Parathyroid adenoma (tissue), 2 donors: ENCODE data around the gene TMEM191C.
"Not testable (repeated sequence)": the region's sequence is repeated elsewhere in the genome, so short reads cannot be mapped to it uniquely, and the experiment has no call there.

Experiments
- H2AFZ ChIP-seq: fragments of 300-600 bp; sonication (generic); one replicate; pipeline ENCODE4 v1.7.0; 2017; ENCODE audit warnings: antibody characterized with exemption, mild to moderate bottlenecking
- H3K27ac ChIP-seq: fragments of 300-600 bp; sonication (generic); one replicate; pipeline ENCODE4 v1.7.0; 2017
- H3K27me3 ChIP-seq: fragments of 300-600 bp; sonication (generic); one replicate; pipeline ENCODE4 v1.7.0; 2017; ENCODE audit warnings: low read length; ENCODE audit not compliant: control insufficient read depth, insufficient read depth
- H3K36me3 ChIP-seq: fragments of 300-600 bp; sonication (generic); one replicate; pipeline ENCODE4 v1.7.0; 2017; ENCODE audit warnings: low read length; ENCODE audit not compliant: control insufficient read depth, insufficient read depth
- H3K4me1 ChIP-seq: fragments of 300-600 bp; sonication (generic); one replicate; pipeline ENCODE4 v1.7.0; 2017; ENCODE audit warnings: control low read depth
- H3K4me2 ChIP-seq: fragments of 300-600 bp; sonication (generic); one replicate; pipeline ENCODE4 v1.7.0; 2017; ENCODE audit warnings: low read length
- H3K4me3 ChIP-seq: fragments of 300-600 bp; sonication (generic); one replicate; pipeline ENCODE4 v1.7.0; 2017; ENCODE audit warnings: low read depth, low read length
- H3K79me2 ChIP-seq: fragments of 300-600 bp; sonication (generic); one replicate; pipeline ENCODE4 v1.7.0; 2017; ENCODE audit warnings: control low read depth
- H3K9ac ChIP-seq: fragments of 300-600 bp; sonication (generic); one replicate; pipeline ENCODE4 v1.7.0; 2017; ENCODE audit warnings: mild to moderate bottlenecking
- H3K9me3 ChIP-seq: fragments of 300-600 bp; sonication (generic); one replicate; pipeline ENCODE4 v1.7.0; 2017; ENCODE audit warnings: low read length; ENCODE audit not compliant: control insufficient read depth
- TF ChIP-seq, protein P1 (sequence below): fragments of 300-600 bp; sonication (generic); IDR thresholded peaks from one replicate; pipeline ENCODE4 v1.7.0; 2017; ENCODE audit warnings: antibody characterized with exemption, mild to moderate bottlenecking
- donor health status: primary hyperparathyroidism.

Gene TMEM191C

DNA sequence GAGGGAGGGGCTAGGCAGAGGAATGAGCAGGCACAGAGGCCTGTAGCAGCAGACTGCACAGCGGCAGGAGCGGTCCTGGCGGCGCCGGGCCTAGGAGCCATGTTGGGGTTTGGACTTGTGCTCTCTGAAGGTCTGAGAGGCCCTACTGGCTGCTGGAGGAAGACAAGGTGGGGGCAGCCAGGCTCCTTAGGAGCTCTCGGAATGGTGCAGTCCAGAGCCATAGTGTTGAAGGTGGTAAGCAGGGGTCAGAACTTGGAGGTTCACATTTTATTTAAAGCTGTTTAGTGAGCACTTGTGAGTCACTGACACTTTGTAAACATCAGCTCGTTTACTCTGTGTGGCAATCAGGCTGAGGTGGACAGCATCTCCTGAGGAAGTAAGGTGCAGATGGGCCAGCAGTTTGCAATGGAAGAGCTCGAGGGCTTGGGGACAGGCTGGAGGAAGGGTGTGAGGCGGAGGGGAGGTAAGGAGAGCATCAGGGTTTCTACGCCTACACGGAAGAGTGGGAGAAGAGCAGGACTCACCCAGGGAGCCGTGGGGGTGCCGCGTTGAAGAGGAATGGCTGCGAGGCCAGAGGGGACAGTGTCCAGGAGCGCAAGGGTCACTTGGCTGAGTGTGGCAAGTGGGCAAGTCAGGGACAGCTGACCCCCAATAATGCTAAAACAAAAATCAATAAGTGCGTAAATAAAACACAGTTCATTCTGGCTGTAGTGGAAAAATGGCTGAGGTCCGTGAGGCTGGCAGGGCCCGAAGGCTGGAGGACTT, 10.0 kb upstream of the TMEM191C start:
- no peaks in the 10 kb centered on the region for H3K9me3 ChIP-seq
- no peak overlapping the region for H3K4me3 ChIP-seq
- H3K4me1 ChIP-seq, result no peaks in the 10 kb centered on the region
- TF ChIP-seq, protein P1, sequence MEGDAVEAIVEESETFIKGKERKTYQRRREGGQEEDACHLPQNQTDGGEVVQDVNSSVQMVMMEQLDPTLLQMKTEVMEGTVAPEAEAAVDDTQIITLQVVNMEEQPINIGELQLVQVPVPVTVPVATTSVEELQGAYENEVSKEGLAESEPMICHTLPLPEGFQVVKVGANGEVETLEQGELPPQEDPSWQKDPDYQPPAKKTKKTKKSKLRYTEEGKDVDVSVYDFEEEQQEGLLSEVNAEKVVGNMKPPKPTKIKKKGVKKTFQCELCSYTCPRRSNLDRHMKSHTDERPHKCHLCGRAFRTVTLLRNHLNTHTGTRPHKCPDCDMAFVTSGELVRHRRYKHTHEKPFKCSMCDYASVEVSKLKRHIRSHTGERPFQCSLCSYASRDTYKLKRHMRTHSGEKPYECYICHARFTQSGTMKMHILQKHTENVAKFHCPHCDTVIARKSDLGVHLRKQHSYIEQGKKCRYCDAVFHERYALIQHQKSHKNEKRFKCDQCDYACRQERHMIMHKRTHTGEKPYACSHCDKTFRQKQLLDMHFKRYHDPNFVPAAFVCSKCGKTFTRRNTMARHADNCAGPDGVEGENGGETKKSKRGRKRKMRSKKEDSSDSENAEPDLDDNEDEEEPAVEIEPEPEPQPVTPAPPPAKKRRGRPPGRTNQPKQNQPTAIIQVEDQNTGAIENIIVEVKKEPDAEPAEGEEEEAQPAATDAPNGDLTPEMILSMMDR, result no peak
- no peak overlapping the region for H3K27ac ChIP-seq
- no peaks in the 10 kb centered on the region for H3K36me3 ChIP-seq
- H3K79me2 ChIP-seq, result no peaks in the 10 kb centered on the region
- H3K9ac ChIP-seq, result no peak overlapping the region
- H3K4me2 ChIP-seq, result no peak overlapping the region
- H2AFZ ChIP-seq, result no peak overlapping the region
- H3K27me3 ChIP-seq, result no peaks in the 10 kb centered on the region

DNA sequence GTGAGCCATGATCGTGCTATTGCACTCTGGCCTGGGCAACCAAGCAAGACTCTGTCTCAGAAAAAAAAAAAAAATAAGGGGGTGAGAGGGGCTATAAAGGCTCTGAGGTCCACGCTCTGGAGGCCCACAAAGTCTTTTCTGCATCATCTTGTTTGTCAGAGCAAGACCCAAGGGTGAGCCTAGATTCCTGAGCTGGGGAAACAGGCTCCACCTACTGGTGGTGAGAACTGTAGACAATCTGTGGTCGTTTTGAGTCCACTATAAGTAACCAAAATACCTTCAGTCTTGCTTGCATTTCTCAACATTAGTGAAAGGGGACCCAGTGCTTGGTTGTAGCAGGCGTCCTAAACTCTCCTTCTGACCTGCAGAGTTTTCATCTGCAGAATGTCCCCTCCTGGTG, 4.5 kb upstream of the TMEM191C start:
- not testable (repeated sequence) for H2AFZ ChIP-seq, H3K9ac ChIP-seq, H3K9me3 ChIP-seq, H3K4me2 ChIP-seq, H3K4me3 ChIP-seq, H3K79me2 ChIP-seq, H3K4me1 ChIP-seq, H3K36me3 ChIP-seq, H3K27me3 ChIP-seq, H3K27ac ChIP-seq

DNA sequence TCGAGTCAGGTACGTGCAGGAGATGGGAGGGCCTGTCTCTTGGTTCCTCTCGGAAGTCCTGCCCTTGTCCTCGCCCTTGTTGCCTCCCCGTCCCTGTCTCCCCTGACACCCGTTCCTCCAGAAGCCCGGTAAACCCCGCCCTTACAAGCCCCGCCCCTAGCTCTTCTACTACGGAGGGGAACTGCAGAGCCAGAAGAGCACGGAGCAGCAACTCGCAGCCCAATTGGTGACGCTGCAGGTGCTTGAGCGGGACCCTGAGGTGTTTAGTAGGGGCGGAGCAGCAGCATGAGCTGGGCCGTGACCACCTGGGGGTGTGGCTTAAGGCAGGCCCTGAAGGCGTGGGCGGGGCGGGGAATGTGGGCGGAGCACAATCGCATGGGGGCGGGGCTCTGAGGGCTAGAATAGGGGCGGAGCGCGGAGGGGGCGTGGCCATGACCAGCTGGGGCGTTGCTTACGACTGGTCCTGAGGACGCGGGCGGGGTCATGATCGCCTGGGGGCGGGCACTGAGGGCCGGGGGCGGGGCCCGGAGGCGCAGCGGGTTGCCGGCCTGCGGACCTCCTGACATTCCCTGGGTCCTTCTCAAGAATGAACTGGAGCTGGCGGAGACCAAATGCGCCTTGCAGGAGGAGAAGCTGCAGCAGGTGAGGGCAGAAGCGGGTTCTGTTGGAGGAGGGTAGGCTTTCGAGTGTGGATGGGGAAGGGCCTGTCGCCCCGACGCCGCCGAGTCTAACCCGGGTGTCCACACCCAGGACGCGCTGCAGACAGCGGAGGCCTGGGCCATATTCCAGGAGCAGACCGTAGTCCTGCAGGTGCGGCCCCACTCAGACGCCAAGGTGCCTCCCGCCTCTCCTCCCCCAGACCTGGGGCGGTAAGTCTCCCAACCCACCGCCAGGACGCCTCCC, 1.3 kb downstream of the TMEM191C start:
- H3K4me1 ChIP-seq, H3K27me3 ChIP-seq, H3K79me2 ChIP-seq, H2AFZ ChIP-seq, H3K9me3 ChIP-seq, H3K4me3 ChIP-seq, H3K9ac ChIP-seq, H3K27ac ChIP-seq, H3K4me2 ChIP-seq, H3K36me3 ChIP-seq: not testable (repeated sequence)

DNA sequence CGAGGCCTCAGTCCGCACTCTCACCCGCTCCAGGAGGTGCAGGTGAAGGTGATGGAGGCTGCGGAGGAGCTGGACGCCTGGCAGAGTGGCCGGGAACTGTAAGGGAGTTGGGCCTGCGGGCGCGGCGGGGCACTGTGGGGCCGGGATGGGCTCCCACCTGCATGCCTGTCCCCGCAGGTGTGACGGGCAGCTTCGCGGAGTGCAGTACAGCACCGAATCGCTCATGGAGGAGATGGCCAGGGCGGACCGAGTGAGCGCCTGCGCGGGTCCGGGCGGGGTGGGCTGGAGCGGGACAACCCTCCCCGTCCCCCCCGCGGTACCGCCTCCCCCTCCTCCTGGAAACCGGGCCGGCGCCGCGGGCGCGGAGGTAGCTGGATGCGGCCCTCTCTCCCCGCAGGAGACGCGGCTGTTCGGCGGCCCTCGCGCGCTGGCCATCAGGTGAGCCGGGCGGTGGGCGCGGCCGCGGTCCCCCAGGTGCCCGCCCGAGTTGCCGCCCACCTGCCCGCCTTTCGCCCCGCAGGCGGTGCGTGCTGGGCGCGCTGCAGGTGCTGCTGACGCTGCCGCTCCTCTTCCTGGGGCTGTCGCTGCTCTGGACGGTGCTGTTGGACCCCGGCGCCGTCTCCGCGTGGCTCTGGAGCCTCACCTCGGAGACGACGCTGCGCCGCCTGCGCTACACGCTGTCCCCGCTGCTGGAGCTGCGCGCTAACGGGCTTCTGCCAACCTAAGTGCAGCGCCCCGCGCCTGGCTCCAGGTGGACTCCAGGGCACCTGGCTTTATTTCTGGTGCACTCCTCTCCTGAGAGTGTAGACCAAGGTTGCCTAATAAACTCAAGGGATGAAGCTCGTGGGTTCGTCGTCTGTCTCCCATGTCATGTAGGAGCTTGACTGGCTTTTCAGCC, 2.2 kb downstream of the TMEM191C start:
- not testable (repeated sequence) for H2AFZ ChIP-seq, H3K4me2 ChIP-seq, H3K9ac ChIP-seq, H3K9me3 ChIP-seq, H3K36me3 ChIP-seq, H3K4me3 ChIP-seq, H3K79me2 ChIP-seq, H3K4me1 ChIP-seq, H3K27ac ChIP-seq, H3K27me3 ChIP-seq

DNA sequence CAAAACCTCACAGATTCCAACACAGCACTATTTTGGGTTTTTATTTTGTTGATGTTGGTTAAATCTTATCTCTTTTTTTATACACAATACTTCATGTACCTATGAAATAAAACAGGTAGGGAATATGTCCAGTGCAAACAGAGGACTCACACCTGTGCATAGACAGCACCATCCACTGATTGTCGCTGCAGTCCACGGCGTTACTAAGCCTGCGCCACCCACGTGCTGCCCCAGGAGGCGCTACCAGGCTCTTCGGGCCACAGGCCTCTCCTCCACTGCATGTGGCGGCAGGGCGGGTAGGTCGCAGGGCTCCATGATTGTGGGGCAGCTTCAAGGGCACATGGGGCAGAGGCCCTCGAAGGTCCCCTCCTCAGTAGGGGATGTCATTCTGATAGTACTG, 5.8 kb downstream of the TMEM191C start:
- H3K36me3 ChIP-seq, H3K79me2 ChIP-seq, H3K4me2 ChIP-seq, H3K27me3 ChIP-seq, H3K9me3 ChIP-seq, H3K27ac ChIP-seq, H2AFZ ChIP-seq, H3K4me3 ChIP-seq, H3K9ac ChIP-seq, H3K4me1 ChIP-seq: not testable (repeated sequence)

DNA sequence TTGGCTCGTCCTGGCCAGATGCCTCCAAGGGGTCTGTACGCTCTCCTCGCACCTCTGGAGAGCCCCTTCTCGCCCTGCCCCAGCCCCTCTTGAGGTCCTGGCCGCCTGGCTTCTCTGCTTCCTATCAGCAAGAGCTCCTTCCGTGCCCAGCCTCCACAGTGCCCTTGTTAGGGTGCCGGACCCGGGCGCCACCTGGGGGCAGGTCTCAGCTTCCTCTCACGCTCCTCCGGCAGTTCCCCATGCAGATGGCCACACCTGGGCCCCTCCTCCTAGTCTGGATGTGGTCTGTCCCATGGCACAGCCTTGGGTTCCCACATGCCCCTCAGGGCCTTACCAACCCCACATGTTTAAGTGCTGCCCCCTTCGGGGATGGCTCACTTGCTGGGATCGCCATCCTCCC, 6.5 kb downstream of the TMEM191C start:
- H2AFZ ChIP-seq, H3K79me2 ChIP-seq, H3K4me1 ChIP-seq: not testable (repeated sequence)

DNA sequence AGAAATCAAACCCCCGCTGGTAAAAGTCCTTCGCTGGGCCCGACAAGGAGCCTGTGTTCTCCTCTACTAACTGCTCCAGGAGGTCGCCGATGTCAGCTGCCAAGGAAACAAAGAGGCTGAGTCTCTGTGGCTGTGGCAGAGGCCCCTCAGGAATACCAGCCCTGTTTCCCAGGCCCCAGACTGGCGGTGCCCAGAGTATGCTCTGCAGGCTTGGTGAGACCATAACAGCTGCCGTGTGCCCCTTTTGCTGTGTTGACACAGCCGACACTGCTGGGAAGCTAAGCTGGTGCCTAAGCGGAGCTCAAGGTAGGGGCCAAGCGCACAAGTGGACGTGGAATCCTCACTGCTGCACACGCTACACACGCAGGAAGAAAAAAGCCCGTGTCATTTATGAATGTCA, 16.9 kb downstream of the TMEM191C start:
- H3K36me3 ChIP-seq, H3K4me2 ChIP-seq, H3K4me3 ChIP-seq, H3K9me3 ChIP-seq, H2AFZ ChIP-seq, H3K27me3 ChIP-seq, H3K27ac ChIP-seq, H3K79me2 ChIP-seq, H3K9ac ChIP-seq, H3K4me1 ChIP-seq: not testable (repeated sequence)

More for the DNA sequence above, 6.5 kb downstream of the TMEM191C start:
- not testable (repeated sequence) for H3K4me3 ChIP-seq, H3K36me3 ChIP-seq, H3K27ac ChIP-seq, H3K27me3 ChIP-seq, H3K9ac ChIP-seq, H3K4me2 ChIP-seq, H3K9me3 ChIP-seq

DNA sequence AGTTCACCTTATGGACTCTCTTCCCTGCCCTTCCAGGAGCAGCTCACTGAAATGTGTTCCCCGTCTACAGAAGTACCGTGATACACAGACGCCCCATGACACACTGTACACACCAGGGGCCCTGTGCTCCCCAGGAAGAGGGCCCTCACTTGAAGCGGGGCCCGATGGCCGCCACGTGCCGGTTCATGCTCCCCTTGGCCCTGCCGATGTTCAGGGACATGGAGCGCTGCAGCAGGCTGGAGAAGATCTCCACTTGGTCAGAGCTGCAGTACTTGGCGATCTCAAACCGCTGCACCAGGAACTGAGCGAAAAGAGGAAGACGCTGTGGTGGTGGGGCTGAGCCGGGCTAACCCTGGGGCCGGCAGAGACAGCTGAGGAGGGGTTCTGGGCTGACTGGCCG, 20.5 kb downstream of the TMEM191C start:
- not testable (repeated sequence) for H3K4me3 ChIP-seq, H3K9me3 ChIP-seq, H3K79me2 ChIP-seq, H2AFZ ChIP-seq, H3K9ac ChIP-seq, H3K27ac ChIP-seq, H3K4me2 ChIP-seq, H3K4me1 ChIP-seq, H3K36me3 ChIP-seq, H3K27me3 ChIP-seq

DNA sequence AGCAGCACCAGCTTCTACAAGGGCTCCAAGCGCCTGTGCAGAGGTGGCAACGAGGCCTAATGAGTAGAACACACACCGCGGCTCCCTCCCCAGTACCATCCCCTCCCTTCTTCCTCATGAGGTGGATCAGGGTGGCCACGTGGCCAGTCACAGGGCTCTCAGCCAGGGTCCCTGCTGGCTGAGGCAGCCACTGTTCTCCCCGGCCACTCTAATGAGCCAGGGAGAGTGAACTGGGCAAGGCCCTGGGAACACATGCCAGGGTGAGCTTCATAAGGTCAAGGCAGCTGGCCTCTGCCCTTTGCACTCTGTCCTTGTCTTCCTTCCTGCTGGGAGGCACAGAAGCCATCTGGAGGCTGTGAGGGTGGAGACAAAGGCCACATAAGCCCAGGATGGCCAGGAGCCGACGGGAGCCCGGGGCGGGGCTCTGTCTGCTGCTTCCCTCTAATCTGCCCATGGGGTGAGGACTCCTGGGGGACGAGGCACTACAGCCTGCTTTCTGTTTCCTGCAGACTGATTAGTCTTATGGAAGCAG, 22.0 kb downstream of the TMEM191C start:
- H3K4me2 ChIP-seq, H3K27me3 ChIP-seq, H3K79me2 ChIP-seq, H3K27ac ChIP-seq, H3K4me3 ChIP-seq, H3K4me1 ChIP-seq, H3K9me3 ChIP-seq, H3K36me3 ChIP-seq, H2AFZ ChIP-seq, H3K9ac ChIP-seq: not testable (repeated sequence)
